ENCODE data around the gene CLNS1A. TPM values are rescaled to one million over a fixed set of nuclear protein-coding genes. Genes with fewer than 3 reads are reported as not detected.

The CLNS1A gene
- total RNA-seq, 1 experiment from 2014 or later, result 147 TPM

DNA sequence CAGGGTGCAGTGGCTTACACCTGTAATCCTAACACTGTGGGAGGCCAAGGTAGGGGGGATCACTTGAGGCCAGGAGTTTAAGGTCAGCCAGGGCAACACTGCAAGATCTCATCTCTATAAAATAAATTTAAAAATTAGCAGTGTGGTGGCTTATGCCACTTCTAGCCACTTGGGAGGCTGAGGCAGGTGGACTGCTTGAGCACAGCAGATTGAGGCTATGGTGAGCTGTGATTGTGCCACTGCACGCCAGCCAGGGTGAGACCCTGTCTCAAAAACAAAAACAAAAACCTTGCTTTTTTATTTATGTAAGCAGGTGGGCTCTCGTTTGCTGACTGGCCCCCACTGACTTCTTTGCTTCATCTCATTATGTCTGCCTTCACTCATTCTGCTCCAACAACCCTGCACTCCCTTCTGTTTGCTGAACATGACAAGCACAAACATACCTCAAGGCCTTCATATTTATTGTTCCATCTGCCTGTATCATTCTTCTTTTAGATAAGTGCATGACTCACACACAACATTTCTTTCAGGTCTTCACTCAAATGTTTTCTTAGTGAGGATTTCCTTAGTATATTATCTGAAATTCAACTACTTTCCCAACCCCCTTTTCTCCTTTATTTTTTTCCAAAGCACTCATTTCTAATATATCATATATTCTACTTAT is 32.4 kb upstream of the CLNS1A start:
- Mint-ChIP-seq H3K27me3 (ENCODE audit: low read depth) (no peaks in the 10 kb centered on the region), H3K4me3 (no peak overlapping the region), H3K9me3 (no peaks in the 10 kb centered on the region), H3K4me1 (no peaks in the 10 kb centered on the region), H3K27ac (no peak overlapping the region), H3K36me3 (peaks cover 66% of the 10 kb centered on the region)
- ATAC-seq, result no peak
- no peak for DNase-seq (ENCODE audit: low spot score)
- no peak for TF ChIP-seq NFATC4 (CRISPR knock-in tag; IDR thresholded peaks at IDR 0.05)
- TF ChIP-seq, protein P1, sequence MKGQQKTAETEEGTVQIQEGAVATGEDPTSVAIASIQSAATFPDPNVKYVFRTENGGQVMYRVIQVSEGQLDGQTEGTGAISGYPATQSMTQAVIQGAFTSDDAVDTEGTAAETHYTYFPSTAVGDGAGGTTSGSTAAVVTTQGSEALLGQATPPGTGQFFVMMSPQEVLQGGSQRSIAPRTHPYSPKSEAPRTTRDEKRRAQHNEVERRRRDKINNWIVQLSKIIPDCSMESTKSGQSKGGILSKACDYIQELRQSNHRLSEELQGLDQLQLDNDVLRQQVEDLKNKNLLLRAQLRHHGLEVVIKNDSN (CRISPR knock-in tag; IDR thresholded peaks at IDR 0.05), result no peak
- TF ChIP-seq, protein P2, sequence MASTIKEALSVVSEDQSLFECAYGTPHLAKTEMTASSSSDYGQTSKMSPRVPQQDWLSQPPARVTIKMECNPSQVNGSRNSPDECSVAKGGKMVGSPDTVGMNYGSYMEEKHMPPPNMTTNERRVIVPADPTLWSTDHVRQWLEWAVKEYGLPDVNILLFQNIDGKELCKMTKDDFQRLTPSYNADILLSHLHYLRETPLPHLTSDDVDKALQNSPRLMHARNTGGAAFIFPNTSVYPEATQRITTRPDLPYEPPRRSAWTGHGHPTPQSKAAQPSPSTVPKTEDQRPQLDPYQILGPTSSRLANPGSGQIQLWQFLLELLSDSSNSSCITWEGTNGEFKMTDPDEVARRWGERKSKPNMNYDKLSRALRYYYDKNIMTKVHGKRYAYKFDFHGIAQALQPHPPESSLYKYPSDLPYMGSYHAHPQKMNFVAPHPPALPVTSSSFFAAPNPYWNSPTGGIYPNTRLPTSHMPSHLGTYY (CRISPR knock-in tag; IDR thresholded peaks at IDR 0.05), result no peak
- TF ChIP-seq NFYB (CRISPR knock-in tag; conservative IDR thresholded peaks at IDR 0.05; ENCODE audit: low read depth), result no peak
- TF ChIP-seq JAZF1 (CRISPR knock-in tag; IDR thresholded peaks at IDR 0.05), result no peak
- no peak for TF ChIP-seq KAT7 (CRISPR knock-in tag; IDR thresholded peaks at IDR 0.05; ENCODE audit: borderline replicate concordance)
- TF ChIP-seq, protein P3, sequence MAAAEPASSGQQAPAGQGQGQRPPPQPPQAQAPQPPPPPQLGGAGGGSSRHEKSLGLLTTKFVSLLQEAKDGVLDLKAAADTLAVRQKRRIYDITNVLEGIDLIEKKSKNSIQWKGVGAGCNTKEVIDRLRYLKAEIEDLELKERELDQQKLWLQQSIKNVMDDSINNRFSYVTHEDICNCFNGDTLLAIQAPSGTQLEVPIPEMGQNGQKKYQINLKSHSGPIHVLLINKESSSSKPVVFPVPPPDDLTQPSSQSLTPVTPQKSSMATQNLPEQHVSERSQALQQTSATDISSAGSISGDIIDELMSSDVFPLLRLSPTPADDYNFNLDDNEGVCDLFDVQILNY (CRISPR knock-in tag; IDR thresholded peaks at IDR 0.05), result no peak
- TF ChIP-seq ZNF232 (CRISPR knock-in tag; IDR thresholded peaks at IDR 0.05), result no peak
- no peak for TF ChIP-seq PRRX2 (CRISPR knock-in tag; IDR thresholded peaks at IDR 0.05)
- no peak for TF ChIP-seq ZNF671 (CRISPR knock-in tag; IDR thresholded peaks at IDR 0.05)
- no peak for TF ChIP-seq FOXP1 (CRISPR knock-in tag; IDR thresholded peaks at IDR 0.05; ENCODE audit: borderline replicate concordance)
- ChIA-PET CTCF (no interaction called here), POLR2A (no interaction called here)

DNA sequence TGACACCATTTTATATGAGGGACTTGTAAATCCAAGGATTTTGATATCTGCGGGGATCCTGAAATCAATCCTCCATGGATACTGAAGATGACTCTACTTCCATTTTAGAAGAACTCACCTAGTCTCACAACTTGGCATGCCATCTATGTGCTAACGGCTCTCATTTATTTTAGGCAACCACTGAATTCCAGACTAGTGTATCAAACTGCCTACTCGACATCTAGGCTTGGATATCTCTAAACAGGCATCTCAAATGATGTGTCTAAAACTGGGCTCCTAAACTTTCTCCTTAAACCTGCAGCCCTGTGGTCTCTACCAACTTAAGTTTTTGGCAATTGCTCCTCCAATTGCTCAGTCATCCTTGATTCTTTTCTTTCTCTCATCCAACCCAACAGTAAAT is 31.2 kb upstream of the CLNS1A start:
- peaks cover 54% of the 10 kb centered on the region for H3K36me3 Mint-ChIP-seq
- no peaks in the 10 kb centered on the region for H3K4me1 Mint-ChIP-seq
- CTCF ChIA-PET, result no interaction called here
- DNase-seq (ENCODE audit: low spot score), result no peak
- TF ChIP-seq GABPB1 (CRISPR knock-in tag; IDR thresholded peaks at IDR 0.05) (no peak), GTF2I (CRISPR knock-in tag; conservative IDR thresholded peaks at IDR 0.05) (no peak)
- TF ChIP-seq, protein P4, sequence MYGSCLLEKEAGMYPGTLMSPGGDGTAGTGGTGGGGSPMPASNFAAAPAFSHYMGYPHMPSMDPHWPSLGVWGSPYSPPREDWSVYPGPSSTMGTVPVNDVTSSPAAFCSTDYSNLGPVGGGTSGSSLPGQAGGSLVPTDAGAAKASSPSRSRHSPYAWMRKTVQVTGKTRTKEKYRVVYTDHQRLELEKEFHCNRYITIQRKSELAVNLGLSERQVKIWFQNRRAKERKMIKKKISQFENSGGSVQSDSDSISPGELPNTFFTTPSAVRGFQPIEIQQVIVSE (CRISPR knock-in tag; IDR thresholded peaks at IDR 0.05; ENCODE audit: borderline replicate concordance), result no peak
- TF ChIP-seq, protein P5, sequence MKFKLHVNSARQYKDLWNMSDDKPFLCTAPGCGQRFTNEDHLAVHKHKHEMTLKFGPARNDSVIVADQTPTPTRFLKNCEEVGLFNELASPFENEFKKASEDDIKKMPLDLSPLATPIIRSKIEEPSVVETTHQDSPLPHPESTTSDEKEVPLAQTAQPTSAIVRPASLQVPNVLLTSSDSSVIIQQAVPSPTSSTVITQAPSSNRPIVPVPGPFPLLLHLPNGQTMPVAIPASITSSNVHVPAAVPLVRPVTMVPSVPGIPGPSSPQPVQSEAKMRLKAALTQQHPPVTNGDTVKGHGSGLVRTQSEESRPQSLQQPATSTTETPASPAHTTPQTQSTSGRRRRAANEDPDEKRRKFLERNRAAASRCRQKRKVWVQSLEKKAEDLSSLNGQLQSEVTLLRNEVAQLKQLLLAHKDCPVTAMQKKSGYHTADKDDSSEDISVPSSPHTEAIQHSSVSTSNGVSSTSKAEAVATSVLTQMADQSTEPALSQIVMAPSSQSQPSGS (CRISPR knock-in tag; IDR thresholded peaks at IDR 0.05; ENCODE audit: borderline replicate concordance, low read depth), result no peak
- TF ChIP-seq, protein P6, sequence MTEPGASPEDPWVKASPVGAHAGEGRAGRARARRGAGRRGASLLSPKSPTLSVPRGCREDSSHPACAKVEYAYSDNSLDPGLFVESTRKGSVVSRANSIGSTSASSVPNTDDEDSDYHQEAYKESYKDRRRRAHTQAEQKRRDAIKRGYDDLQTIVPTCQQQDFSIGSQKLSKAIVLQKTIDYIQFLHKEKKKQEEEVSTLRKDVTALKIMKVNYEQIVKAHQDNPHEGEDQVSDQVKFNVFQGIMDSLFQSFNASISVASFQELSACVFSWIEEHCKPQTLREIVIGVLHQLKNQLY (CRISPR knock-in tag; IDR thresholded peaks at IDR 0.05), result no peak
- TF ChIP-seq, protein P7, sequence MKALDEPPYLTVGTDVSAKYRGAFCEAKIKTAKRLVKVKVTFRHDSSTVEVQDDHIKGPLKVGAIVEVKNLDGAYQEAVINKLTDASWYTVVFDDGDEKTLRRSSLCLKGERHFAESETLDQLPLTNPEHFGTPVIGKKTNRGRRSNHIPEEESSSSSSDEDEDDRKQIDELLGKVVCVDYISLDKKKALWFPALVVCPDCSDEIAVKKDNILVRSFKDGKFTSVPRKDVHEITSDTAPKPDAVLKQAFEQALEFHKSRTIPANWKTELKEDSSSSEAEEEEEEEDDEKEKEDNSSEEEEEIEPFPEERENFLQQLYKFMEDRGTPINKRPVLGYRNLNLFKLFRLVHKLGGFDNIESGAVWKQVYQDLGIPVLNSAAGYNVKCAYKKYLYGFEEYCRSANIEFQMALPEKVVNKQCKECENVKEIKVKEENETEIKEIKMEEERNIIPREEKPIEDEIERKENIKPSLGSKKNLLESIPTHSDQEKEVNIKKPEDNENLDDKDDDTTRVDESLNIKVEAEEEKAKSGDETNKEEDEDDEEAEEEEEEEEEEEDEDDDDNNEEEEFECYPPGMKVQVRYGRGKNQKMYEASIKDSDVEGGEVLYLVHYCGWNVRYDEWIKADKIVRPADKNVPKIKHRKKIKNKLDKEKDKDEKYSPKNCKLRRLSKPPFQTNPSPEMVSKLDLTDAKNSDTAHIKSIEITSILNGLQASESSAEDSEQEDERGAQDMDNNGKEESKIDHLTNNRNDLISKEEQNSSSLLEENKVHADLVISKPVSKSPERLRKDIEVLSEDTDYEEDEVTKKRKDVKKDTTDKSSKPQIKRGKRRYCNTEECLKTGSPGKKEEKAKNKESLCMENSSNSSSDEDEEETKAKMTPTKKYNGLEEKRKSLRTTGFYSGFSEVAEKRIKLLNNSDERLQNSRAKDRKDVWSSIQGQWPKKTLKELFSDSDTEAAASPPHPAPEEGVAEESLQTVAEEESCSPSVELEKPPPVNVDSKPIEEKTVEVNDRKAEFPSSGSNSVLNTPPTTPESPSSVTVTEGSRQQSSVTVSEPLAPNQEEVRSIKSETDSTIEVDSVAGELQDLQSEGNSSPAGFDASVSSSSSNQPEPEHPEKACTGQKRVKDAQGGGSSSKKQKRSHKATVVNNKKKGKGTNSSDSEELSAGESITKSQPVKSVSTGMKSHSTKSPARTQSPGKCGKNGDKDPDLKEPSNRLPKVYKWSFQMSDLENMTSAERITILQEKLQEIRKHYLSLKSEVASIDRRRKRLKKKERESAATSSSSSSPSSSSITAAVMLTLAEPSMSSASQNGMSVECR (CRISPR knock-in tag; IDR thresholded peaks at IDR 0.05; ENCODE audit: borderline replicate concordance), result no peak
- TF ChIP-seq, protein P8, sequence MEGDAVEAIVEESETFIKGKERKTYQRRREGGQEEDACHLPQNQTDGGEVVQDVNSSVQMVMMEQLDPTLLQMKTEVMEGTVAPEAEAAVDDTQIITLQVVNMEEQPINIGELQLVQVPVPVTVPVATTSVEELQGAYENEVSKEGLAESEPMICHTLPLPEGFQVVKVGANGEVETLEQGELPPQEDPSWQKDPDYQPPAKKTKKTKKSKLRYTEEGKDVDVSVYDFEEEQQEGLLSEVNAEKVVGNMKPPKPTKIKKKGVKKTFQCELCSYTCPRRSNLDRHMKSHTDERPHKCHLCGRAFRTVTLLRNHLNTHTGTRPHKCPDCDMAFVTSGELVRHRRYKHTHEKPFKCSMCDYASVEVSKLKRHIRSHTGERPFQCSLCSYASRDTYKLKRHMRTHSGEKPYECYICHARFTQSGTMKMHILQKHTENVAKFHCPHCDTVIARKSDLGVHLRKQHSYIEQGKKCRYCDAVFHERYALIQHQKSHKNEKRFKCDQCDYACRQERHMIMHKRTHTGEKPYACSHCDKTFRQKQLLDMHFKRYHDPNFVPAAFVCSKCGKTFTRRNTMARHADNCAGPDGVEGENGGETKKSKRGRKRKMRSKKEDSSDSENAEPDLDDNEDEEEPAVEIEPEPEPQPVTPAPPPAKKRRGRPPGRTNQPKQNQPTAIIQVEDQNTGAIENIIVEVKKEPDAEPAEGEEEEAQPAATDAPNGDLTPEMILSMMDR (IDR thresholded peaks at IDR 0.05), result no peak
- H3K27ac Mint-ChIP-seq, result no peak overlapping the region
- H3K4me3 Mint-ChIP-seq, result no peak overlapping the region
- H3K27me3 Mint-ChIP-seq (ENCODE audit: low read depth), result no peaks in the 10 kb centered on the region
- H3K9me3 Mint-ChIP-seq, result no peaks in the 10 kb centered on the region
- no peak for ATAC-seq
- POLR2A ChIA-PET, result no interaction called here

Measured in WTC11 (cell line).